ENCODE measurements around the gene NCOA7.

The NCOA7 gene

GRCh38 chr6:125792680-125793079, 1.9 kb downstream of the NCOA7 start:
- peaks cover 45% of the 10 kb centered on the region for H3K79me2 ChIP-seq (ENCODE audit: insufficient read depth, low read length)
- H3K4me2 ChIP-seq (ENCODE audit: low read length): peak overlapping the region; percentile 89
- peak overlapping the region; percentile 82 for H3K9ac ChIP-seq (ENCODE audit: low read length)

DNA sequence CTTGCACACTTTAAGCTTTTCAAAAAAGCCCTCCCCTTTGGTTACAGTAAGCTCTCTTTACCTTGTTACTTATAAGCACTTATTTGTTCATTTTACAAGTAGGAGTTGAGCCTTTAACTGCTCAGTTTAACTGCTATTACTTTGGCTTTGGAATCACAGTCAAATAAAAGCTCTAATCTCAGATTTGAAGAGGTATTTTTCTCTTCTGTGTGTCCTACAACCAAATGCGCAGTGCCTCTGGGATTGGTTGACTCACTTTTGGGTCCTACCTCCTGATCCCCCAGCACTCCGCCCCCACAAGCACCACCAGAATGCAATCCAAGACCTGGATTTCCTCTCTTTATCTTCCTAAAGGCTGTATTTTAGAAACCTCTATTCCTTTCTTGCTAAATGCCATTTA, 2.5 kb downstream of the NCOA7 start:
- Histone ChIP-seq H3K27ac (ENCODE audit: low read depth, low read length, poor library complexity, severe bottlenecking) (peak overlapping the region; percentile 96), H3K4me3 (ENCODE audit: low read depth, low read length, poor library complexity, severe bottlenecking) (peak overlapping the region; percentile 87), H3K4me2 (ENCODE audit: low read length) (peak overlapping the region; percentile 89), H3K36me3 (ENCODE audit: insufficient read depth, low read length) (no peaks in the 10 kb centered on the region), H3K9me2 (ENCODE audit: low read depth, low read length) (no peaks in the 10 kb centered on the region), H2AFZ (ENCODE audit: low read length) (no peak overlapping the region), H3K9me3 (ENCODE audit: low read length) (no peaks in the 10 kb centered on the region), H3K9ac (ENCODE audit: low read length) (peak overlapping the region; percentile 82; the same call in 1 of the 2 replicates), H3K4me1 (ENCODE audit: insufficient read depth, low read length, severe bottlenecking) (peaks cover 86% of the 10 kb centered on the region), H3F3A (ENCODE audit: insufficient read depth, low read length) (0 out of 2 replicates have a peak, but pooled peaks cover 6% of the 10 kb centered on the region), H3K27me3 (ENCODE audit: insufficient read depth, low read length) (no peaks in the 10 kb centered on the region), H4K20me1 (ENCODE audit: insufficient read depth, low read length) (no peaks in the 10 kb centered on the region), H3K79me2 (ENCODE audit: insufficient read depth, low read length) (peaks cover 45% of the 10 kb centered on the region)
- TF ChIP-seq EZH2 (IDR thresholded peaks at IDR 0.05; ENCODE audit: borderline replicate concordance, low read length): no peak
- TF ChIP-seq, protein P1, sequence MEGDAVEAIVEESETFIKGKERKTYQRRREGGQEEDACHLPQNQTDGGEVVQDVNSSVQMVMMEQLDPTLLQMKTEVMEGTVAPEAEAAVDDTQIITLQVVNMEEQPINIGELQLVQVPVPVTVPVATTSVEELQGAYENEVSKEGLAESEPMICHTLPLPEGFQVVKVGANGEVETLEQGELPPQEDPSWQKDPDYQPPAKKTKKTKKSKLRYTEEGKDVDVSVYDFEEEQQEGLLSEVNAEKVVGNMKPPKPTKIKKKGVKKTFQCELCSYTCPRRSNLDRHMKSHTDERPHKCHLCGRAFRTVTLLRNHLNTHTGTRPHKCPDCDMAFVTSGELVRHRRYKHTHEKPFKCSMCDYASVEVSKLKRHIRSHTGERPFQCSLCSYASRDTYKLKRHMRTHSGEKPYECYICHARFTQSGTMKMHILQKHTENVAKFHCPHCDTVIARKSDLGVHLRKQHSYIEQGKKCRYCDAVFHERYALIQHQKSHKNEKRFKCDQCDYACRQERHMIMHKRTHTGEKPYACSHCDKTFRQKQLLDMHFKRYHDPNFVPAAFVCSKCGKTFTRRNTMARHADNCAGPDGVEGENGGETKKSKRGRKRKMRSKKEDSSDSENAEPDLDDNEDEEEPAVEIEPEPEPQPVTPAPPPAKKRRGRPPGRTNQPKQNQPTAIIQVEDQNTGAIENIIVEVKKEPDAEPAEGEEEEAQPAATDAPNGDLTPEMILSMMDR (IDR thresholded peaks at IDR 0.05; ENCODE audit: low read length): no peak

More at GRCh38 chr6:125792680-125793079, 1.9 kb downstream of the NCOA7 start:
- Histone ChIP-seq H3F3A (ENCODE audit: insufficient read depth, low read length) (no peaks in the 10 kb centered on the region), H3K9me3 (ENCODE audit: low read length) (no peaks in the 10 kb centered on the region), H3K9me2 (ENCODE audit: low read depth, low read length) (no peaks in the 10 kb centered on the region), H4K20me1 (ENCODE audit: insufficient read depth, low read length) (no peaks in the 10 kb centered on the region), H3K27ac (ENCODE audit: low read depth, low read length, poor library complexity, severe bottlenecking) (peak overlapping the region; percentile 96), H2AFZ (ENCODE audit: low read length) (no peak overlapping the region), H3K4me3 (ENCODE audit: low read depth, low read length, poor library complexity, severe bottlenecking) (peak overlapping the region; percentile 87), H3K36me3 (ENCODE audit: insufficient read depth, low read length) (no peaks in the 10 kb centered on the region), H3K27me3 (ENCODE audit: insufficient read depth, low read length) (no peaks in the 10 kb centered on the region), H3K4me1 (ENCODE audit: insufficient read depth, low read length, severe bottlenecking) (peaks cover 86% of the 10 kb centered on the region)
- TF ChIP-seq EZH2 (IDR thresholded peaks at IDR 0.05; ENCODE audit: borderline replicate concordance, low read length): no peak
- TF ChIP-seq, protein P1 (IDR thresholded peaks at IDR 0.05; ENCODE audit: low read length): no peak

GRCh38 chr6:125793863-125794262, 3.1 kb downstream of the NCOA7 start:
- Histone ChIP-seq H3K9ac (ENCODE audit: low read length) (peak overlapping the region; percentile 82; the same call in 1 of the 2 replicates), H3K27me3 (ENCODE audit: insufficient read depth, low read length) (no peaks in the 10 kb centered on the region), H3F3A (ENCODE audit: insufficient read depth, low read length) (0 out of 2 replicates have a peak, but pooled peaks cover 7% of the 10 kb centered on the region), H3K36me3 (ENCODE audit: insufficient read depth, low read length) (no peaks in the 10 kb centered on the region), H3K4me1 (ENCODE audit: insufficient read depth, low read length, severe bottlenecking) (peaks cover 86% of the 10 kb centered on the region), H4K20me1 (ENCODE audit: insufficient read depth, low read length) (no peaks in the 10 kb centered on the region), H3K4me3 (ENCODE audit: low read depth, low read length, poor library complexity, severe bottlenecking) (peak overlapping the region; percentile 87), H3K9me2 (ENCODE audit: low read depth, low read length) (no peaks in the 10 kb centered on the region), H3K9me3 (ENCODE audit: low read length) (no peaks in the 10 kb centered on the region), H3K27ac (ENCODE audit: low read depth, low read length, poor library complexity, severe bottlenecking) (peak overlapping the region; percentile 96), H3K79me2 (ENCODE audit: insufficient read depth, low read length) (peaks cover 45% of the 10 kb centered on the region), H3K4me2 (ENCODE audit: low read length) (peak overlapping the region; percentile 89), H2AFZ (ENCODE audit: low read length) (no peak overlapping the region)
- TF ChIP-seq, protein P1 (IDR thresholded peaks at IDR 0.05; ENCODE audit: low read length): no peak
- TF ChIP-seq EZH2 (IDR thresholded peaks at IDR 0.05; ENCODE audit: borderline replicate concordance, low read length): no peak
